ENCODE measurements around the gene RBBP8NL. TPM values are rescaled to one million over a fixed set of nuclear protein-coding genes. Genes with fewer than 3 reads are reported as not detected.

RBBP8NL gene
- total RNA-seq, 1 donor = not detected

DNA sequence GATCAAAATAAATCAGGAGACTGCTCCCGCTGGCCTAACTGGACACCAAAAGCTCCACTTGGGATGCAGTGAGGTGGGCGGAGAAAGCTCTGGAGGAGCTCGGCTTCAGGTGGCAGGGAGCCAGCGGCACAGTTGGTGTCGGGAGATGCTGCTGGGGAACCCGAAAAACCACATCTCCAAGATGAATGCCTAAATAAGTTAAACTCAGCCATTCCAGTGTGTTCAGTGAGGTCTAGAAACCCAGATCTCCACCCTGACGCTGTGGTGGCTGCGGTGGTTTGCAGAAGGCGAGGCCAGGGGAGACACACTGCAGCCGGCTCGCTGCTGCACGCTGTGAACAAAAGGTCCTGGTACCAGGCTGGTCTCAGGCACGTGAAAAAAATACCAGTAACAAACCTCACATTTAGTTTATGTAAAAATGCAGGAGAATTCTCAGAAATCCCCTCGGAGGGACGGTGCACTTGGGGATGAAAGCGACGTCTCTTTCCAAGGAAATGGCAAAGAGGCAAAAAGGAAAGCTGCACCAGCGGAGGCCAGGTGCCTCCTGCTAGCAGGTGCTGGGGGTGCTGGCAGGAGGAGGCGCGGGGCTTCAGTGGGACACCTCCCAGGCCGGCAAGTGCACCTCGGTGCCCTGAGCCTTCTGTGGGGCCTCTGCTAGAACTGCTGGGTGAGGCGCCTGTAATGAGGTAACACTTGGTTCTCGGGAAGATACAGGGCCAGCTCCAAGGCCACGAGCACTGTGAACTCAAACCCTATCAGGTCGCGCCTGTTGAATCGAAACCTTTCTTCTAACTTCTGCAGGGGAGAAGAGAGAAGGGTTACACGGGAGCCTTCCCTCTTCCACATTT, 36.8 kb downstream of the RBBP8NL start:
- Histone ChIP-seq H3K4me3 (ENCODE audit: low read length) (no peak overlapping the region), H3K27me3 (ENCODE audit: insufficient read depth, low read length) (no peaks in the 10 kb centered on the region), H3K4me1 (ENCODE audit: insufficient read depth, low read length) (peaks cover 21% of the 10 kb centered on the region), H3K9me3 (ENCODE audit: low read depth, low read length) (no peaks in the 10 kb centered on the region)

DNA sequence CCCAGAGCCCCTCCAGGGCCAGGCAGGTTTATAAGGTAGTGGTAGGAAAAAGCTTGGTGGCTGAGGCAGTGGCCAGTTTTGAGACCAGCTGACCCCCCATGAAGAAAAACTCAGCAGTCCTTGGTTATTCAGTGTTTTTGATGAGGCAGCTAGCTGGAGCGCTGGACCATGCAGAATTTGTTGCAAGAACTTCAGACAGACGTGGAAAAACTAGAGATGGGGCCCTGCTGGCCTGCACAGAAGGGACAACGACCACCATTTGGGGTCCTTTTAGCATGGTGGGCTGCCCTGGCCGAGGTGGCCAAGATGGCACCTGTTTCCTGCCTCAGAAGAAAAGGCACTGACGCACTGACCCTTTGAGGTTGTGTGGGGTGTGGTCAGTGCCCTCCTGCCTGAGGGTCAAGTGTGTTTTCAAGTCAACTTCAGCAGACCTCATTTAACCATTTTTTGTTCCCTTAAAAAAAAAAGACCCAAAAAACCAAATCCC, 37.7 kb downstream of the RBBP8NL start:
- Histone ChIP-seq H3K27me3 (ENCODE audit: insufficient read depth, low read length) (no peaks in the 10 kb centered on the region), H3K4me3 (ENCODE audit: low read length) (no peak overlapping the region), H3K9me3 (ENCODE audit: low read depth, low read length) (no peaks in the 10 kb centered on the region), H3K4me1 (ENCODE audit: insufficient read depth, low read length) (peaks cover 23% of the 10 kb centered on the region)

DNA sequence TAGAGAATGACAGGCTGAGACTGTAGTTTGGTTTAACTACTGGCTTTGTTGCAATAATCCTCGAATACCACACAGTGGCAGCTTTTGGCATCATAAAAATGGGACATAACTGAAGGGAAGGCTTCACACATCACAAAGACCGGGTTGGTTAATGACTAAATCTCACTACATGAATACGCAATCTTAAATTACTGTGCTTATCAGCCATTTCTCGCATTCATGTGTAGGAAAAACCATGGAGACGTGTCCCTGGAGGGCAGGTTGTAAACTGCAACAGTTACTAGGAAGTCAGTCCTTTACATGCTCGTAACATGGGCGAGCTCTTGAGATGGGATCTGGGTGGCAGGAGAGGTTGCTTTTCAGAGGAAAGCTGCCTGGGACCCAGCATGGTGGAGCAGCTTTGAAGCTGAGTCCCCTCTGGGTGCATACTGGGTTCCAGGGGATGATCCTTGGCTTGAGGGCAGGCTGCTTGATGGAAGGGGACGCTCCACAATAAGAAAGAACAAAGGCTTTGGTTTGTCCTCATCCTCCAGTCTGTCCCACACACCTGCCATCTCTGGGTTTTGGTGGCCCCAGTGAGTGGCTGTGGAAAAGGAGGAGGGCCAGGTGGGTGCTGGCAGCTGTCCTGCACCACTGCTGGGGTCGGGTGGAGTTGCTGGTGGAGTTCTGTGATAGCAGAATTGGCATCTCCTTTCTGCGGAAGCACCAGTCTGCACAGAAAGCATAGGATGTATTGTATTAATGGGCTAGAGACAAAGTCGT, 38.3 kb downstream of the RBBP8NL start:
- H3K27me3 ChIP-seq (ENCODE audit: insufficient read depth, low read length) = no peaks in the 10 kb centered on the region
- peaks cover 23% of the 10 kb centered on the region for H3K4me1 ChIP-seq (ENCODE audit: insufficient read depth, low read length)
- H3K4me3 ChIP-seq (ENCODE audit: low read length) = no peak overlapping the region

DNA sequence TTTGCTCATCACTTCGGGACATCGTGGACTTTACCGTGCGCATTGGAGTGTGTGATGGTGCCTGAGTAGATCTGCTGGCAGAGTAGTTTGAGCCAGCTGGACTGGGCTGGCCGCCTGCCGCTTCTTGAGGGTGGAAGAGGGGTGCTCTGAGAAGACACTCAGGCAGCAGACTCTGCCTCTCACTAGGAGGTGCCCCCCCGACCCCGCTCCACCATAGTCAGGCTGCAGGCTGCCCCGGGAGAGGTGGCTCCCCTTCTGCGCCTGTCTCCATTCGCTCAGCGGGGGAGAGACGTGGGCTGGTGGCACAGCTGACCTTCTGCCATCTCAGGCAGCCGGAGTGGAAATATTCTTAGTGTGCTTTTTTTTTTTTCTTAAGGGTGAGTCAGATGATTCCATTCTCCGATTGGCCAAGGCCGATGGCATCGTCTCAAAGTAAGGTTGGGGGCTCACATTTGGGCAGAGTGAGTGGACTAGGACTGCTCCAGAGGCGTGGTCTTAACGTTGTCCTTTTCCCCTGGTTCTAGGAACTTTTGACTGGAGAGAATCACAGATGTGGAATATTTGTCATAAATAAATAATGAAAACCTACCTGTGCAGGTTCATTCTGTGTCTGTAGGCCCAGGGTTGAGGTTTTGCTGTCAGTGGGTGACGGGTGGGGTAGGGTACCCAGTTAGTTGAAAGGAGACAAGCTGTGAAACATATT, 39.3 kb downstream of the RBBP8NL start:
- Histone ChIP-seq H3K4me3 (ENCODE audit: low read length) (no peak overlapping the region), H3K4me1 (ENCODE audit: insufficient read depth, low read length) (peaks cover 23% of the 10 kb centered on the region), H3K27me3 (ENCODE audit: insufficient read depth, low read length) (no peaks in the 10 kb centered on the region), H3K9me3 (ENCODE audit: low read depth, low read length) (no peaks in the 10 kb centered on the region)

More for the DNA sequence above, 38.3 kb downstream of the RBBP8NL start:
- no peaks in the 10 kb centered on the region for H3K9me3 ChIP-seq (ENCODE audit: low read depth, low read length)

DNA sequence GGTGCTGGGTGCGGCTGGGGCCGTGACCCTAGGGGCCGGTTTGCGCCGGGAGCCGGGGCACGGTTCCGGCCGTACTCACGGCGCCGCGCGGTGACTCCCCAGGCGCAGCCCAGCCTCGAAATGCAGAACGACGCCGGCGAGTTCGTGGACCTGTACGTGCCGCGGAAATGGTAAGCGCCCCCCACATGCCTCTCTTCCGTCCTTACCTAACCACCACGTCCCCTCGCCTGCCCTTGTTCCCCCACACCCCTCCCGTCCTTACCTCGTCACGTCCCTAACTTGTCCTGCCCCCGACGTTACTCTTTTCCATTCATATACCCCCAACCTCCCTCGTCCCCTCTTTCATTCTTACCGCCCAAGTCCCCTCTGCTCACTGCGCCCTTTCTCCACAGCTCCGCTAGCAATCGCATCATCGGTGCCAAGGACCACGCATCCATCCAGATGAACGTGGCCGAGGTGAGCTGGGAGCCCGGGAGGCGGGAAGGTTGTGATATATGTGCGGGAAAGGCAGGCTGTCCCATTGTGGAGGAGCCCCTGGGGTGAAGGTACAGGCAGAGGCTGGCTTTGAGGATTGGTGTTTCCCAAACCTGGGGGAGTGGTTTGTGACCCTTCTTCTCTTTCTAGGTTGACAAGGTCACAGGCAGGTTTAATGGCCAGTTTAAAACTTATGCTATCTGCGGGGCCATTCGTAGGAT, 40.0 kb downstream of the RBBP8NL start:
- Histone ChIP-seq H3K4me3 (ENCODE audit: low read length) (peak overlapping the region; percentile 82), H3K4me1 (ENCODE audit: insufficient read depth, low read length) (peaks cover 29% of the 10 kb centered on the region), H3K27me3 (ENCODE audit: insufficient read depth, low read length) (no peaks in the 10 kb centered on the region), H3K9me3 (ENCODE audit: low read depth, low read length) (no peaks in the 10 kb centered on the region)

DNA sequence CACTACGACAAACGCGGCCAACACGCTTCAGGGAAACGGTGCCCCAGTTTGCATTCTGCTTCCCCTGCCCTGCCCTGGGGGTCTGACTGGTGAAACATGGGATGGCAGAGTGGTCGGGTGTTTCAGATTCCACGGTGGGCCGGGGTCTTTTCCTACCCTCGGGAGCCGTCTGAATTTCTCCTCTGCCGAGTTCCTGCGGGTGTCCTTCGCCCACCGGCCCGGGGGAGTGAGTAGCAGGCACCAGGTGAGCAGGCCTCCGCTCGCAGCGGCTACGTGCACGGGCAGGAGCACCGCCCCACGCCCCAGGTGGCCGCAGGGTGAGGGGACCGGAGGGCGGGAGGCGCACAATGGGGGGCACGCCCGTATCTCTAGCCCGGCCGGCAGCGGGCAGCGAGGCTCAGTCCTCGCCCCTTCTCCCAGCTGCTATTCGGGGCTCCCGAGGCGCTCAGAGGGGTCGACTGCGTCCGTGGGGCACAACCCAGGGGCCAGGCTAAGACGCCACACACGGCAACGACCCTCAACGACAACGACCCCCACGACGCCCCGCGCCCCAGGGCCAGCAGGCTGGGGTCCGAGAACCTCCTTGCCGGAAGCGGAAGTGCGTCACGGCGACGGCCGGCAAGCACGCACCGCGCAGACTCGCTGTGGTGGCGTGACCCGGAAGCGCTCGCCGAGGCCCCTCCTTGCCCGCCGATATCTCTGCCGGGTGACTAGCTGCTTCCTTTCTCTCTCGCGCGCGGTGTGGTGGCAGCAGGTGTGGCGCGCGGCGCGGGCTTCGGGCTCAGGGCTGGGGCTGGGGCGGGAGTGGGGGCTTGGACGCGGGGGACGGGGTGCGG, 40.7 kb downstream of the RBBP8NL start, which contains the start of gene RPS21:
TSS of gene RPS21 (plus strand) at position 721 of the 836 bp plus-strand sequence. CDS start 236 bp downstream, outside the sequence.
- no peaks in the 10 kb centered on the region for H3K9me3 ChIP-seq (ENCODE audit: low read depth, low read length)
- no peaks in the 10 kb centered on the region for H3K27me3 ChIP-seq (ENCODE audit: insufficient read depth, low read length)
- H3K4me1 ChIP-seq (ENCODE audit: insufficient read depth, low read length) = peaks cover 29% of the 10 kb centered on the region
- peak within 1 kb of the TSS; percentile 82 for H3K4me3 ChIP-seq (ENCODE audit: low read length)

DNA sequence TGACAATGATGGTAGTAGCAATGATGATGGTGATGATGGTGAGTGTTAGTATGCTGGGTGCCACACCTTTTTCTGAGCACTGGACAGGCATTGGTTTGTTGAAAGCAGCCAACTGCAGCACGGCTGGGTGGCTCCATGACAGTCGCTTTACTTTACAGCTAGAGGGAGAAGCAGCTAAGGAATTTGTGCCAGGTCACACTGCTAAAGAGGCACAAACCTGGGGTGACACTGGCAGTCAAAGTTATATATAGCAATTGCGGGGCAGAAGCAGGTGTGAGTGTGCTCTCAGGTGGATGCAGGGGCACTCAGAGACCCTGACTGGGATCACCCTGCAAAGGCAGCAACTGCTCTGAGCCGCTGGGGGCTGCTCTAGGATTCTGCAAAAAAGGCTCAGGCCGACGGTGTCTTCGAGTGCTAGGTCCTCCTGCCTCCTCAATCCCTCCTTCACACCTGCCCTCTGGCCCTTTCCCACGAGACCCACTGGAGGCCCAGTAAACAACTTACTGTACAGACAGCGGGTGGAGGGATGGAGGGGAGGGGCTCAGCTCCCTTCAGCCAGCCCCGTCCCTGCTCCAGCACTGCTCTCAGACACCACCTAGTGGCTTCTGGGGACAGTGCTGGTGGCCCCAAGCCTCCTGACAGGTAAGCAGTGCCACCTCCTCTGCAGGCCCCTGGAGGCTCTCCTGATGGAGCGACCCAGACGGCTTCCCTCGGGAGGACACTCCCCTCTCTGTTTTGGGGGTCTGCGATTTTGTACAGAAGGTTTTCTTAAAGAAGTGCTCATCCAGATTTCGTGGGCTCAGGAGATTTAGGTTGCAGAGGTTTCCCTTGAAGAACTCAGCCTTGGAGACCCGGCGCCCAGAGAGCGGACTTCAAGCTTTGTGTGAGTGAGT, 44.8 kb downstream of the RBBP8NL start:
- H3K4me3 ChIP-seq (ENCODE audit: low read length) = no peak overlapping the region
- no peaks in the 10 kb centered on the region for H3K27me3 ChIP-seq (ENCODE audit: insufficient read depth, low read length)
- H3K9me3 ChIP-seq (ENCODE audit: low read depth, low read length) = no peaks in the 10 kb centered on the region
- peaks cover 20% of the 10 kb centered on the region for H3K4me1 ChIP-seq (ENCODE audit: insufficient read depth, low read length)

DNA sequence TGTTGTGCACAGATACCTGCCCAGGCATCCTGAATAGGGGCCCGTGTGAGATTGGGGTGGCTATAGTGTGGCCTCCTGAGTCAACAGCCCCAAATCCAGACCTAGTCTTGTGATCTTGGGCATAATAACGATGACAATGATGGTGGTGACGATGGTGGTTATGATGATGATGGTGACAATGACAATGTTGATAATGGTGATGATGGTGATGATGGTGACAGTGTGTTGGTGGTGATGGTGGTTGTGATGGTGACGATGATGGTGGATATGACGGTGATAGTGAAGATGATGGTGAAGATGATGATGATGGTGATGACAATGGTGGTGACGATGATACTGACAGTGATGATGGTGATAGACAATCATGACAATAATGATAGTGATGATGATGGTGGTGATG, 45.5 kb downstream of the RBBP8NL start:
- H3K4me1 ChIP-seq (ENCODE audit: insufficient read depth, low read length) = peaks cover 17% of the 10 kb centered on the region
- H3K9me3 ChIP-seq (ENCODE audit: low read depth, low read length) = no peaks in the 10 kb centered on the region
- no peaks in the 10 kb centered on the region for H3K27me3 ChIP-seq (ENCODE audit: insufficient read depth, low read length)
- H3K4me3 ChIP-seq (ENCODE audit: low read length) = no peak overlapping the region

DNA sequence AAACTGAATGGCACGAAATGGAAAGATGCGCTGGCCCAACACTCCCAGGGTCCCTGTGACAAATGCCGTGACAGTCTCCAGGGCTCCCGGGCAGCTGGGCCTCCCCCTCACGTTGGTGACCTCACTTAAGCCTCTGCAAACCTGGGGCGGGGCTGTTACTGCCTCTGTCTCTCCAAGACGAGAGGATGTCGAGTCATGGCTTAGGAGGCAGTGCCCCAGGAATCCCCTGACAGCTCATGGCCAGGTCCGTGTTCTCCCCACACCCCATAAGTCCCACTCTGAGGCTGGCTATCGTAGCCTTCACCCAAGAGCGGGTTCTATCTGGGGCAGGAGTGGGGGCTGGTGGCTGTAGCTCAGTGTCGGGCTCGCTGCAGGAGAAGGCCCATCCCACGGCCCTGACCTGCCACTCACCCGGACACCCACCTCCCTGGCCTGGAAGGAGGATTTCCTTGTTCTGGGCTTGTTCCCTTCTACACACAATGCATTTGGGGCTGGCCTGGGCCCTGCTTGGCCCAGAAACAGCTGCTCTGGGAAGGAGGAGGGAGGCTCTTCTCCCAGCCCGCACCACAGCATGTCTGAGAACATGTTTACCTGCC, 46.0 kb downstream of the RBBP8NL start:
- Histone ChIP-seq H3K27me3 (ENCODE audit: insufficient read depth, low read length) (no peaks in the 10 kb centered on the region), H3K4me3 (ENCODE audit: low read length) (no peak overlapping the region), H3K9me3 (ENCODE audit: low read depth, low read length) (no peaks in the 10 kb centered on the region)

DNA sequence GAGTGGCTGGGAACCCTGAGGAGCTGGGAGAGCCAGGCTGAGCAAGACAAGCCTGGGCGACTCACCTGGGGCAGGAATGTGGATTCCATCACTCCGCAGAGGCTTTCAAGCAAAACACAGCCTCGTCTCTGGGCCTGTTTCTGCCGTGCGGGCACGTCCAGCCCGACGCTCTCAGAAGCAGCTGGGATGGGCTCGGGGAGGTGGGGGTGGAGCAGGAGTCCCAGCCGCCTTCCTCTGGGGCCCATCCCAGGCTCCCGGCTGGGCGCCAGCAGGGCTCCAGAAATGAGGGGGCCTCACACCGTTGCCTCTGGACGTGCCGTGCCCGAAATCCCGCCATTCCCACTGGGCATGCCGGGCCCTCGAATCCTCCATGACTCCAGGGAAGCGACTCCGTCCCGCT, 49.1 kb downstream of the RBBP8NL start:
- peaks cover 6% of the 10 kb centered on the region for H3K4me1 ChIP-seq (ENCODE audit: insufficient read depth, low read length)
- no peak overlapping the region for H3K4me3 ChIP-seq (ENCODE audit: low read length)
- H3K9me3 ChIP-seq (ENCODE audit: low read depth, low read length) = no peaks in the 10 kb centered on the region
- H3K27me3 ChIP-seq (ENCODE audit: insufficient read depth, low read length) = no peaks in the 10 kb centered on the region

More for the DNA sequence above, 46.0 kb downstream of the RBBP8NL start:
- peaks cover 15% of the 10 kb centered on the region for H3K4me1 ChIP-seq (ENCODE audit: insufficient read depth, low read length)

DNA sequence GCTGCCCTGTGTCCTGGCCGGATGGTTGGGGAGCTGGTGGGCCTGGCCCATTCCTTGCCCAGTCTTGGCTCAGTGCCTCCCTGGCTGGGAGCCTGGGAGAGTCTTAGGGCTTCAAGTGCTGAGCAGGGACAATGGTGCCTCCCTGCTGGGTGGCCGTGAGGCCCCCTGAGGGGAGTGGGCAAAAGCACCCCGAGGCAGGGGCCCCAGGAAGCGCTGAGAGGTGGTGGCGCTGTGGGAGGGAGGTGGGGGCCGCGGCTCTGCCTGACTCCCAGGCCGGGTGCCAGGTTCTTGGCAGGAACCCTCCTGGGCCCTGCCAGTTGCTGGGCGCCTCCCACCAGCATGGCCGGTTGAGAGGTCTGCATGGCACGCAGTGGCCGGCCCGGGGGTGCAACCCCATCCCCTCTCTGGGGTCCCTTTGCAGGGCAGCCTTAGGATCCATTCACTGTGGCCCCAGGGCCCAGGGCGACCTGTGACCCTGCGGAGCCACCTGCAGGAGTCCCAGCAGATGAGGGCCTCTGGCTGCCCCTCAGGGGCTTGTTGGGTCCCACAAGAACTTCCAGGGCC, 49.6 kb downstream of the RBBP8NL start:
- Histone ChIP-seq H3K27me3 (ENCODE audit: insufficient read depth, low read length) (no peaks in the 10 kb centered on the region), H3K4me1 (ENCODE audit: insufficient read depth, low read length) (peaks cover 3% of the 10 kb centered on the region), H3K4me3 (ENCODE audit: low read length) (no peak overlapping the region), H3K9me3 (ENCODE audit: low read depth, low read length) (no peaks in the 10 kb centered on the region)

DNA sequence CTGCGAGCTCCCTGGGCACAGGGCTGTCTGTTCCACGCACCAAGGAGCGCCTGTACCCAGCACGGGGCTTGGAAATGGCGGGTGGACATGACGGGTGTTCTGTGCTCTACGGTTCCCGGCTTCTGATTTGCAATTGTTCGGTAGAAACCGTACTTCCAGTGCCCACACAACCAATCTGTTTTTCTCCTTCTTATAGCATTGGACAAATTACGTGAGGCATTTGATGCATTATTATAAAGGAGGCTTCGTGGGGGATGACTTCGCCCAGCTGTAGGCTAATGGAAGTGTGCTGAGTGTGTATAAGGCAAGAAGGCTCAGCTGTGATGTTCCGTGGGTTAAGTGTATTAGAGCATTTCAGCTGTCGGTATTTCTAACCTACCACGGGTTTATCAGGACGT, 50.3 kb downstream of the RBBP8NL start:
- Histone ChIP-seq H3K4me1 (ENCODE audit: insufficient read depth, low read length) (no peaks in the 10 kb centered on the region), H3K4me3 (ENCODE audit: low read length) (no peak overlapping the region), H3K27me3 (ENCODE audit: insufficient read depth, low read length) (no peaks in the 10 kb centered on the region), H3K9me3 (ENCODE audit: low read depth, low read length) (no peaks in the 10 kb centered on the region)
